ENCODE measurements around the gene PTPN20.

PTPN20 gene

DNA sequence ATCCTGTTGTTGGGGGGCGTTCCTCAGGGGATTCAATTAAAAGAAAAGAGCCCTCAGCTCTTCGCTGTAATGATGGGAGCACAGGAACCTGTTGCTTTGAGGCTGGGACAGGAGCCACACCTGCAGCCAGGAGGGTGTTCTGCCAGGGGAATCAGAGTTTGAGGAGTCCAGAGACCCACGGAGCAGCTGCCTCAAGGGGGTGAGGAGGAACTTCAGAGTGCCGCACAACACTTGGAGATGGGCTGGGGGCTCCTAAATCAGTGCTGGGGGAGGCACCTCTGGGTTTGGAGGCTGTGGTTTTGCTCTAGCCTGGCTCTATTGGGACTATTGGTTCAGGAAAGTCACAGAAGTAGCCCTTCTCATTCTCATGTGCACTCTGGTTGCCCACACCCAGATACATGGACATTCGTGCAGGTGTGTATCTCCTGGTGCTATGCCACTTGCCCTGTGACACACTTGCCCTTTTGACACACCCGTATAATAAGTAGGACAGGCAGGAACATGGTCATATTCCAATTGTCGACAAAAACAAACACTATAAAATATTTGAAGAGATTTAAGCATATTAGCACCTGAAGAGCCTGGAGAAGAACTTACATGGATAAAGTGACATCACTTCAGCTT, 98.1 kb downstream of the PTPN20 start:
- no peak for FAIRE-seq
- no peak for DNase-seq (ENCODE audit: insufficient read length, low spot score)
- TF ChIP-seq POU2F2 (IDR thresholded peaks at IDR 0.05; ENCODE audit: low read depth, low read length) = no peak
- TF ChIP-seq PAX5 (IDR thresholded peaks at IDR 0.05; ENCODE audit: insufficient read depth, low read length, severe bottlenecking) = no peak
- no peak for TF ChIP-seq SPI1 (IDR thresholded peaks at IDR 0.05; ENCODE audit: low read depth, low read length)
- no peak for TF ChIP-seq POLR2A (IDR thresholded peaks at IDR 0.05; ENCODE audit: low read depth, low read length)
- TF ChIP-seq POLR2AphosphoS5 (IDR thresholded peaks at IDR 0.05; ENCODE audit: low read depth, low read length) = no peak
- no peak for TF ChIP-seq TAF1 (IDR thresholded peaks at IDR 0.05; ENCODE audit: low read depth, low read length)

DNA sequence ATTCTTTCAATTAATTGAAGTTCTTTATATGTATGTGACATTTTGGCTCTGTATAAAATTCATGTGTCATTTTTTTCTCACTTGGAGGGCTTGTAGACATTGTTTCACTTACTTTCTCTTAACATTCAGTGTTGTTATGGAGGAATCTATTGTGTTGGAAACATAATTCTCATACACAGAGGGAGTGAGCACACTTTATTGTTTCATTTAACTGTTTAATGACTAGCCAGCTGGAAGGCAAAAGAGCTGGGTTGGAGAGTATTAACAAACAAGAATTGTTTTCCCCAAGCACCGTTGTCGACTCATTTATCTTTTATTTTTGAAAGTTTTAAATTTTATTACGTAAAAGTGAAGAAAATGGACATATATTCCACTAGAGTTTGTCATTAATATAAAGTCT, 98.8 kb downstream of the PTPN20 start:
- no peak for DNase-seq (ENCODE audit: insufficient read length, low spot score)
- TF ChIP-seq POLR2A (IDR thresholded peaks at IDR 0.05; ENCODE audit: low read depth, low read length) = no peak
- TF ChIP-seq POLR2AphosphoS5 (IDR thresholded peaks at IDR 0.05; ENCODE audit: low read depth, low read length) = no peak
- no peak for TF ChIP-seq TAF1 (IDR thresholded peaks at IDR 0.05; ENCODE audit: low read depth, low read length)
- TF ChIP-seq SPI1 (IDR thresholded peaks at IDR 0.05; ENCODE audit: low read depth, low read length) = no peak
- no peak for TF ChIP-seq PAX5 (IDR thresholded peaks at IDR 0.05; ENCODE audit: insufficient read depth, low read length, severe bottlenecking)
- TF ChIP-seq POU2F2 (IDR thresholded peaks at IDR 0.05; ENCODE audit: low read depth, low read length) = no peak
- FAIRE-seq = no peak

DNA sequence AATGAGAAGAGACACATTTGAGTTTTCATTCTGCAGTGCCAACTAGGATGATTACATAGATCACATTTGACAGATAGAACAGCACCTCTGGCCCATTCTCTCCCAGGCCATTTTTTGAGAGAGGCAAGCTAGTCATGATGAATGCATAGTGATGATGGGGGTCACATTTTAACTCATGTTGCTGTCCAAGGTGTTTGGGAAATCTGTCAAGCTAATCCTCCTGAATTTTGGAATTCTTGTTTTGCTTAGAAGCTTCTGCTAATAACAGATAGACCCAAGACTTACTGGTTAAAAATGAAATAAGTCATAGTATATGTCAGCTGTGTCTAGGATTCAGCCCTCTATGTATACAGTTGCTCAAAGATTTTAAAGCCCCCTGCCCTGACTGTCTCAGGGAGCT, 101.0 kb downstream of the PTPN20 start:
- no peak for FAIRE-seq
- TF ChIP-seq POLR2AphosphoS5 (IDR thresholded peaks at IDR 0.05; ENCODE audit: low read depth, low read length) (no peak), POLR2A (IDR thresholded peaks at IDR 0.05; ENCODE audit: low read depth, low read length) (no peak), TAF1 (IDR thresholded peaks at IDR 0.05; ENCODE audit: low read depth, low read length) (no peak), POU2F2 (IDR thresholded peaks at IDR 0.05; ENCODE audit: low read depth, low read length) (no peak), SPI1 (IDR thresholded peaks at IDR 0.05; ENCODE audit: low read depth, low read length) (no peak), PAX5 (IDR thresholded peaks at IDR 0.05; ENCODE audit: insufficient read depth, low read length, severe bottlenecking) (no peak)

DNA sequence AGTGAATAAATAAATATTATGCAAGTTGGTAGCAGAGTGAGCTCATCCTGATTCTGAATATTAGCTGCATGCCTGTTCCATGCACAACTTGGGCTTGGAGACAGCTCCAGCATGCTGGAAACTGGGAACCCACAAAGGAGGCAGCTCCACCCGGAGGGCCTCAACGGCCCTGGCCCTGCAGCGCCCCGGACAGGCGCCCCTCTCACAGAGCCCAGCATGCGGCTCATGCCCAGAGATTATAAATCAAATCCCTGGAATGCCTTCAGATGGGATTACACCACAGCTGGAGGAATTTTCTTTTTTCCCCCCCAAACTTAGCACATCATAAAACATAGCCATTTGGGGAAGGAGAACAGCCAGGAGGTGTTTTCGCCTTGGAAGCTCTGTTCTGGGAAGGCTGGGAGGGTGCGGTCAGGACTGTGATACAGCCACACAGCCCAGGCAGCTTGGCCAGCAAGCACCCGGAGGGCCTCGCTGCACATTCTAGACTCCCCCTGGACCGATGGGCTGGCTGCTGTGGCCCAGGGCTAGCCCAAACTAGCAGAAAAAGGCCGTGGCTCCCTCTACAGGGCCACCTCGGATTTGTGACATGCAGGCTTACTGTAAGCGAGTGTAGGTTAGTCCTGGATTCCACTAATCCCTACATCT, 102.4 kb downstream of the PTPN20 start:
- no peak for FAIRE-seq
- no peak for TF ChIP-seq TAF1 (IDR thresholded peaks at IDR 0.05; ENCODE audit: low read depth, low read length)
- TF ChIP-seq PAX5 (IDR thresholded peaks at IDR 0.05; ENCODE audit: insufficient read depth, low read length, severe bottlenecking) = no peak
- no peak for TF ChIP-seq SPI1 (IDR thresholded peaks at IDR 0.05; ENCODE audit: low read depth, low read length)
- TF ChIP-seq POLR2AphosphoS5 (IDR thresholded peaks at IDR 0.05; ENCODE audit: low read depth, low read length) = no peak
- no peak for TF ChIP-seq POU2F2 (IDR thresholded peaks at IDR 0.05; ENCODE audit: low read depth, low read length)
- no peak for TF ChIP-seq POLR2A (IDR thresholded peaks at IDR 0.05; ENCODE audit: low read depth, low read length)

More for the DNA sequence above, 101.0 kb downstream of the PTPN20 start:
- DNase-seq (ENCODE audit: insufficient read length, low spot score) = no peak

DNA sequence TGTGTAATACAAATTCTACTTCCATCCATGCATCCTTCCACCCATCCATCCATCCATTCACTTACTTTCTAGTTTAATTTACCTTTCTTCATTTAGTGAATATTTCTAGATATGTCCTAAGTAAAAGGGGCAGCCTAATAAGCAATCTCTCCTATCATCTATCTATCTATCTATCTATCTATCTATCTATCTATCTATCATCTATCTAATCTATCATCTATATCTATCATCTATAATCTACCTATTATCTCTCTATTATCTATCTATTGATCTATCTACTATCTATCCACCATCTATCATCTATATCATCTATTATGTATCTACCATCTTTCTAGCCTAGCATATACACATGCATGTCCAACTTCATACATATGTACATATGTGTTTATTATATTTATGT, 104.2 kb downstream of the PTPN20 start:
- DNase-seq (ENCODE audit: insufficient read length, low spot score) (no peak), FAIRE-seq (no peak)
- no peak for TF ChIP-seq SPI1 (IDR thresholded peaks at IDR 0.05; ENCODE audit: low read depth, low read length)
- TF ChIP-seq POU2F2 (IDR thresholded peaks at IDR 0.05; ENCODE audit: low read depth, low read length) = no peak
- TF ChIP-seq PAX5 (IDR thresholded peaks at IDR 0.05; ENCODE audit: insufficient read depth, low read length, severe bottlenecking) = no peak
- TF ChIP-seq POLR2AphosphoS5 (IDR thresholded peaks at IDR 0.05; ENCODE audit: low read depth, low read length) = no peak
- TF ChIP-seq POLR2A (IDR thresholded peaks at IDR 0.05; ENCODE audit: low read depth, low read length) = no peak
- no peak for TF ChIP-seq TAF1 (IDR thresholded peaks at IDR 0.05; ENCODE audit: low read depth, low read length)

More for the DNA sequence above, 102.4 kb downstream of the PTPN20 start:
- no peak for DNase-seq (ENCODE audit: insufficient read length, low spot score)

DNA sequence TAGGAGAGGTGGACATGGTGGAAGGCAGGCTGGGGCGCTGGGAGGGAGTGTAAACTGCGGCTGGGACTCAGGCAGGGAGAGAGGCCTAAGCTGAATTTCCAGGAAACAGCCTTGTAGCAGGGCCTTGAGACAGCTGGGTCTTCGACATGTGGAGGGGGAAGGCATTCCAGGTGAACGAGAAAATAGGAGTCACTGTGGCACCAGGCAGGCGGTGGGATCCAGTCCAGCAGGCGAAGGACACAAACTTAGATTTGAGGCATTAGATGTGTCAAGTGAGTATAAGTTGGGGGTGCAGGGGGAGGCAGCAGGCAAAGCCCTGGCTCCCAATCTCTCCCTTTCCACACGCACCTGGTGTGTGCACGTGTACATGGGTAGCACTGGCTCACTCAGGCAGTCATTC, 105.3 kb downstream of the PTPN20 start:
- FAIRE-seq = no peak
- TF ChIP-seq POLR2A (IDR thresholded peaks at IDR 0.05; ENCODE audit: low read depth, low read length) (no peak), PAX5 (IDR thresholded peaks at IDR 0.05; ENCODE audit: insufficient read depth, low read length, severe bottlenecking) (no peak), POLR2AphosphoS5 (IDR thresholded peaks at IDR 0.05; ENCODE audit: low read depth, low read length) (no peak), SPI1 (IDR thresholded peaks at IDR 0.05; ENCODE audit: low read depth, low read length) (no peak), TAF1 (IDR thresholded peaks at IDR 0.05; ENCODE audit: low read depth, low read length) (no peak), POU2F2 (IDR thresholded peaks at IDR 0.05; ENCODE audit: low read depth, low read length) (no peak)
- DNase-seq (ENCODE audit: insufficient read length, low spot score) = no peak

DNA sequence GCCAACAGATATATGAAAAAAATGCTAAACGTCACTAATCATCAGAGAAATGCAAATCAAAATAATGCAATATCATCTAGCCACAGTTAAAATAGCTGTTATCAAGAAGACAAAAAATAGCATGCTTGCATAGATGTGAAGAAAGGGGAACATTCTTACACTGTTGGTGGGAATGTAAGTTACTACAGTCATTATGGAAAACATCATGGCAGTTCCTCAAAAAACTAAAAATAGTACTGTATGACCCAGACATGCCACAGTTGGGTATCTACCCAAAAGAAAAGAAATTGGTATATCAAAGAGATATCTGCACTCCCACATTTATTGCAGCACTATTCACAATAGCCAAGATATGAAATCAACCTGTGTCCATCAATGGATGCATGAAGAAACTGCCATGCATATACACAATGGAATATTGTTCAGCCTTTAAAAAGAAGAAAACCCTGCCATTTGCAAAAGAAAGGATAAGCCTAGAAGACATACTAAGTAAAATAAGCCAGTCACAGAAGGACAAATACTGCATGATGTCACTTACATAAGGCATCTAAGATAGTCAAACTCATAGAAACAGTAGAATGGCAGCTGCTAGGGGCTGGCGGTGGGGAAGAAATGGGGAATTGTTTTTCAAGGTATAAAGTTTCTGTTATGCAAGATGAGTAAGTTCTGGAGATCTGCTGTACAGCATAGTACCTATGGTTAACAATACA, 107.0 kb downstream of the PTPN20 start:
- DNase-seq (ENCODE audit: insufficient read length, low spot score) (no peak), FAIRE-seq (no peak)
- TF ChIP-seq POLR2A (IDR thresholded peaks at IDR 0.05; ENCODE audit: low read depth, low read length) (no peak), POLR2AphosphoS5 (IDR thresholded peaks at IDR 0.05; ENCODE audit: low read depth, low read length) (no peak), TAF1 (IDR thresholded peaks at IDR 0.05; ENCODE audit: low read depth, low read length) (no peak), SPI1 (IDR thresholded peaks at IDR 0.05; ENCODE audit: low read depth, low read length) (no peak), PAX5 (IDR thresholded peaks at IDR 0.05; ENCODE audit: insufficient read depth, low read length, severe bottlenecking) (no peak), POU2F2 (IDR thresholded peaks at IDR 0.05; ENCODE audit: low read depth, low read length) (no peak)

DNA sequence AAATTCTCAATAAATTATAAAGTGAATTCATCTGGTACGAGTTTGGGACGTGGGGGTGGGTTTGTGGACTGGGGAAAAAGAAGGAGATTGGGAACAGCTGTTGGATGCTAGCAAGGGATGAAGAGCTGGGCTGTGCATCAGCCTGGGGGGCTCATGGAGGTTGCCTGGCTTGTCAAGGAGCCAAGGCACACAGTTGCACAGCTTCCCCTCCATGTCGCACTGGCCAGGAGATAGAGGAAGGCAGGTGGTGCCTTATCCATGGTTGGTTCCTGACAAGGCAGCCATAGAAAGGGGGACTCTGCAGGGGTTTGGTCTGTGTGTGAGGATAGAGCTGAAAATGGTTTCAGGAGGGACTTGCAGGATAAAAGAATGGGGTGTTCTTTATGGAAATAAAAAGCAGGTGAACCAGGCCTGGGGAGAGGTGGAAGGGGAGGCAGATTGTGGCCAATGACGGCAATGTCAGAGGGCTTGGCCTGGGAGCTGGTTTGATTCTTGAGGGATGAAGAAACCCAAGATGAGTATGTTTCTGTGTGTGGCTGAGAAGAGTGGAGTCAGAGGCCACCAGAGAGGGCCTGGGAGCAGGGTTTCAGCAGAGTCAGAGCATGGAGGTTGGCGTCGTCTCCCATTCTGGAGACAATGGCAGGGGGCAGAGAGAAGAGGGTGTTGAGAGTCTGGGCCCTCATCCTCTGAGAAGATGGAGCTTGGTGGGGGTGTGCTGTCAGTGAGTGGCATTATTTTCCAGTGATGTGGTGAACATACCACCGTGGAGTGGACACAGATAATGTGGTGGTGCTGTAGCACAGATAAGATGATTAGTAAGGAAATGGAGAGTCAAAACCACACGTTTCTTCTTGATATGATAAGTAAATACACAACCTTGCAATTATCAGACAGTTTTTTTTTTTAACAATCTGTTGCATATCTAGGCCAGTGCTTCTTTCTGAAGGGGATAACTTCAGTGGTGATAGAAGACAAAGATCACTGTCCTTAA, 108.2 kb downstream of the PTPN20 start:
- TF ChIP-seq POU2F2 (IDR thresholded peaks at IDR 0.05; ENCODE audit: low read depth, low read length) (no peak), TAF1 (IDR thresholded peaks at IDR 0.05; ENCODE audit: low read depth, low read length) (no peak), POLR2A (IDR thresholded peaks at IDR 0.05; ENCODE audit: low read depth, low read length) (no peak), POLR2AphosphoS5 (IDR thresholded peaks at IDR 0.05; ENCODE audit: low read depth, low read length) (no peak), PAX5 (IDR thresholded peaks at IDR 0.05; ENCODE audit: insufficient read depth, low read length, severe bottlenecking) (no peak), SPI1 (IDR thresholded peaks at IDR 0.05; ENCODE audit: low read depth, low read length) (no peak)
- FAIRE-seq (no peak), DNase-seq (ENCODE audit: insufficient read length, low spot score) (no peak)

All from GM12891 (cell line).